ENCODE data around the gene HMCES. TPM values are rescaled to one million over a fixed set of nuclear protein-coding genes. Genes with fewer than 3 reads are reported as not detected.

The HMCES gene
- total RNA-seq, 1 experiment from 2014 or later: 83.6 TPM

DNA sequence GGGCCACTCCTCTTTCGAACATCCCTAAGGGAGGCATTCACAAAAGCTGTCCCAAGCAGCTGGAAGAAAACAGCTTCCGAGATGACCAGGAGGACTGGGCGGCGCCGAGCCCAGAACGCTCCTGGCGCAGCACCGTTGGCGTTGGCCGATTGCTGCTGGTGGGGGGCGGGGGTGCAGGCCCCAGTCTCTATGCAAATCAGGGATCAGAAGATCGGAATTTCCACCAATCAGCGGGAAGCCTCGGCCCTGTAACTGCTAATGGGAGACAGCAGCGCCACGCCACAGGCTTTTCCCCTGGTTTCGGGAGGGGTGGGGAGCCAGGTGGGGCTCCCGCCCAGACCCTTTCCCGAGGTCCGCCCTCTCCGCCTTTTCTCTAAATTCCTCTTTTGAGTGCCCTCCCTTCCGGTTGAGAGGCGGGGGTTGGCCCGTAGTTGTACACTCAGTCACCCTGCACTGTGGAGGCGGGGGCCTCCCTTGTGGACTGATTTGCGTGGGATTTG is 27.0 kb downstream of the HMCES start:
- intact Hi-C loops (cut with micrococcal nuclease; ENCODE audit: unreplicated experiment): no loop called here

DNA sequence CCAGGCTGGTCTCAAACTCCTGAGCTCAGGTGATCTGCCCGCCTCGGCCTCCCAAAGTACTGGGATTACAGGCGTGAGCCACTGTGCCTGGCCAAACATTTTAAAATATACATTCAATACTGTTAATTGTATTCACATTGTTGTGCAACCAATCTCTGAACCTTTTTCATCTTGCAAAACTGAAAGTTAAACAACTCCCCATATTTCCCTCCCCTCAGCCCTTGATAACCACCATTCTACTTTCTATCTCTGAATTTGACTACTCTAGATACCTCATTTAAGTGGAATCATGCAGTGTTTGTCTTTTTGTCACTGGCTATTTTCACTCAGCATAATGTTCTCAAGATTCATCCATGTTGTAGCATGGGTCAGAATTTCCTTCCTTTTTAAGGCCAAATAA is 30.0 kb downstream of the HMCES start:
- H3K27ac Mint-ChIP-seq (ENCODE audit: unreplicated experiment): no peak overlapping the region
- H3K4me1 Mint-ChIP-seq (ENCODE audit: low read depth, unreplicated experiment): peaks cover 2% of the 10 kb centered on the region
- peaks cover 19% of the 10 kb centered on the region for H3K36me3 Mint-ChIP-seq (ENCODE audit: insufficient read depth, unreplicated experiment)
- H3K4me3 Mint-ChIP-seq (ENCODE audit: low read depth, unreplicated experiment): no peak overlapping the region
- no peak for DNase-seq
- H3K27me3 Mint-ChIP-seq (ENCODE audit: unreplicated experiment): no peaks in the 10 kb centered on the region
- TF ChIP-seq, protein P1, sequence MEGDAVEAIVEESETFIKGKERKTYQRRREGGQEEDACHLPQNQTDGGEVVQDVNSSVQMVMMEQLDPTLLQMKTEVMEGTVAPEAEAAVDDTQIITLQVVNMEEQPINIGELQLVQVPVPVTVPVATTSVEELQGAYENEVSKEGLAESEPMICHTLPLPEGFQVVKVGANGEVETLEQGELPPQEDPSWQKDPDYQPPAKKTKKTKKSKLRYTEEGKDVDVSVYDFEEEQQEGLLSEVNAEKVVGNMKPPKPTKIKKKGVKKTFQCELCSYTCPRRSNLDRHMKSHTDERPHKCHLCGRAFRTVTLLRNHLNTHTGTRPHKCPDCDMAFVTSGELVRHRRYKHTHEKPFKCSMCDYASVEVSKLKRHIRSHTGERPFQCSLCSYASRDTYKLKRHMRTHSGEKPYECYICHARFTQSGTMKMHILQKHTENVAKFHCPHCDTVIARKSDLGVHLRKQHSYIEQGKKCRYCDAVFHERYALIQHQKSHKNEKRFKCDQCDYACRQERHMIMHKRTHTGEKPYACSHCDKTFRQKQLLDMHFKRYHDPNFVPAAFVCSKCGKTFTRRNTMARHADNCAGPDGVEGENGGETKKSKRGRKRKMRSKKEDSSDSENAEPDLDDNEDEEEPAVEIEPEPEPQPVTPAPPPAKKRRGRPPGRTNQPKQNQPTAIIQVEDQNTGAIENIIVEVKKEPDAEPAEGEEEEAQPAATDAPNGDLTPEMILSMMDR (IDR thresholded peaks at IDR 0.05; ENCODE audit: unreplicated experiment): no peak
- CTCF ChIA-PET: no interaction called here
- no TSS peak for BruUV-seq (replicated peaks)
- intact Hi-C loops (cut with micrococcal nuclease; ENCODE audit: unreplicated experiment): no loop called here
- no peaks in the 10 kb centered on the region for H3K9me3 Mint-ChIP-seq (ENCODE audit: low read depth, unreplicated experiment)

More for the DNA sequence above, 27.0 kb downstream of the HMCES start:
- H3K9me3 Mint-ChIP-seq (ENCODE audit: low read depth, unreplicated experiment): no peaks in the 10 kb centered on the region
- CTCF ChIA-PET: interaction anchor here (0.7 kb wide), 2 partner anchors 23 to 77 kb away, joined by 3 to 5 read pairs; no protein-coding TSS in a partner anchor
- TF ChIP-seq, protein P1 (IDR thresholded peaks at IDR 0.05; ENCODE audit: unreplicated experiment): no peak
- H3K27me3 Mint-ChIP-seq (ENCODE audit: unreplicated experiment): no peaks in the 10 kb centered on the region
- H3K4me1 Mint-ChIP-seq (ENCODE audit: low read depth, unreplicated experiment): no peaks in the 10 kb centered on the region
- BruUV-seq (replicated peaks): no TSS peak
- peaks cover 20% of the 10 kb centered on the region for H3K36me3 Mint-ChIP-seq (ENCODE audit: insufficient read depth, unreplicated experiment)
- H3K4me3 Mint-ChIP-seq (ENCODE audit: low read depth, unreplicated experiment): no peak overlapping the region
- DNase-seq: no peak
- no peak overlapping the region for H3K27ac Mint-ChIP-seq (ENCODE audit: unreplicated experiment)

DNA sequence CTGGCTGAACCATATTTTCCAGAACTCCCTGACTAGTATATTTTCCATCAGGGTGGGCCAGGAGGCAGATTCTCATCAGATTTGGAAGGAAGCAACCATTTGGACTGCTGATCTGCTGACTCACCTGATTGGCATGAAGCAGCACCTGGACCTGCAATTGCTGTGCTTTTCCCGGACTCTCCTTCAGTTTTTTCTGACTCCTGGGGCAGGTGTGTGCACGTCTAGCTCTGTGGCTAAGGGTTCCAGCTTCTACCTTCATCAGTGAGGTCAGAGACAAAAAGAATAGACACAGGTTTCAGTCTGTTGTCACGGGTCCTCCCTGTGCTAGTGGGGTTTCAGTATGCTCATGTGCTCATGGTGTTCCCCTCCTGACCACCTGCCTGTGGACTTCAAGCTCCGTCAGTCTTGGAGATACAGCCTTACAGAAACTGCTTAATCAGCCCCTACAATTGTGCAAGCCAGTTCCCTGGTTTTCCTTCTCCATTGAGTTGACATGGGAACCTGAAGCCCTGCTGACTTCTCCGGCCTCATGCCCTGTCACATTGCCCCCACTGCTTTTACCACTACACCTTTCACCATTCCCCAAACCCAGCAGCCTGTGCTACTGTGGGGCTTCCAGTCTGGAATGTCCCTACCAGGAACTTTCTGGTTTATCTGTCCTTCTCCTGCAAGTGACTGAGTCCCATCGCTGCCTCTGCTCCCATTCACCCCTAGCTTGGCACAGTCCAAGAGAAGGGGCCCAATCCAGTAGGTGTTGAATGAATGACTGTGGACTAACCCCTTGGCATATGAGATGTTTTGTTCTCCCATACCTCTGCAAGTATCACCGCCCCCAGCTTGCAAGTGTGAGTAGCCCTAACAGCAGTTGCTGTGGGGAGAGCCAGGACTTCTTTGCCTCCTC is 31.7 kb downstream of the HMCES start:
- Mint-ChIP-seq H3K4me3 (ENCODE audit: low read depth, unreplicated experiment) (no peak overlapping the region), H3K4me1 (ENCODE audit: low read depth, unreplicated experiment) (peaks cover 11% of the 10 kb centered on the region), H3K27me3 (ENCODE audit: unreplicated experiment) (no peaks in the 10 kb centered on the region), H3K9me3 (ENCODE audit: low read depth, unreplicated experiment) (no peaks in the 10 kb centered on the region), H3K36me3 (ENCODE audit: insufficient read depth, unreplicated experiment) (peaks cover 30% of the 10 kb centered on the region), H3K27ac (ENCODE audit: unreplicated experiment) (no peak overlapping the region)
- BruUV-seq (replicated peaks): no TSS peak
- CTCF ChIA-PET: interaction anchor here (0.6 kb wide), 1 partner anchor 936 kb away, joined by 3 read pairs; no protein-coding TSS in a partner anchor
- TF ChIP-seq, protein P1 (IDR thresholded peaks at IDR 0.05; ENCODE audit: unreplicated experiment): no peak
- intact Hi-C loops (cut with micrococcal nuclease; ENCODE audit: unreplicated experiment): no loop called here
- peak; percentile 29 for DNase-seq

DNA sequence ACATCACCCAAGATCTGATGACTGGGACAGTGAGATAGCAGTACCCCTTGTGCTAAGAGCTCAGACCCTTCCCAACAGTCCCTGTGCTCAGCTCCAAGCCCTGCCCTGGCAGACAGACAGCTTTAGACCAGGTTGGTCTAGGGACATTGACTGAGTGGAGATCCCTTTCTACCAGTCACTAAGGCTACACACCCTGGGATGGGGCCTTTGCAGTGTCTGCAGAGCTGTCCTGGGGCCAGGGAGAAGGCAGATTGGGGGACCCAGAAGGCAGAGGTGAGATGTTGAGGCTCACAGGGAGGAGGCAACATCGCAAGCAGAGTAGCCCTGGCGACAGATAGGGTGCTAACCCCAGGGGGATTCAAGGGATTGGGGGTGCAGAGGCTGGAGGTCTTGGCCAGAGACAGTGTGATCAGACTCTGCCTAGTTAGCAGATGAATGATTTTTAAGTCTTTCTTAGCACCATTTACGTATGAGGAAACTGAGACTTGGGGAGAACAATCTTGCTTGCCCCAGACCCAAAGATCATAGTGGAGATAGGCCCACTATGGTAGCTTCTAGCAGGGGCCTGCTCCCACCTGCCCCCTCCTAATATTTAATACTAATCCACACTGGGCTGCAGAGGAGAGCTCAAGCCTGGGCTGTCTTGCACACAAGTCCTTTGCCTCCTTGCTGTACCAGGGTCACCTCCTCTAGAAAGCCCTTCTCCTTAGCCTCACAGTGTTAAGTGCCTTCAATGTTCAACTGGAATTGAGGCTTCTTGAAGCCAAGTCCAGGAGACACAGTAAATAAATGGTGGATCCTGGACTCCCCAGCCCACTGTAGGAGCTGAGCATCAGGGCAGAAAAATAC is 32.6 kb downstream of the HMCES start:
- intact Hi-C loops (cut with micrococcal nuclease; ENCODE audit: unreplicated experiment): no loop called here
- BruUV-seq (replicated peaks): no TSS peak
- no peaks in the 10 kb centered on the region for H3K9me3 Mint-ChIP-seq (ENCODE audit: low read depth, unreplicated experiment)
- H3K36me3 Mint-ChIP-seq (ENCODE audit: insufficient read depth, unreplicated experiment): peaks cover 39% of the 10 kb centered on the region
- H3K4me3 Mint-ChIP-seq (ENCODE audit: low read depth, unreplicated experiment): no peak overlapping the region
- no peak for DNase-seq
- no peaks in the 10 kb centered on the region for H3K27me3 Mint-ChIP-seq (ENCODE audit: unreplicated experiment)
- no peak overlapping the region for H3K27ac Mint-ChIP-seq (ENCODE audit: unreplicated experiment)
- TF ChIP-seq, protein P1 (IDR thresholded peaks at IDR 0.05; ENCODE audit: unreplicated experiment): no peak
- CTCF ChIA-PET: interaction anchor here (0.6 kb wide), 1 partner anchor 937 kb away, joined by 3 read pairs; no protein-coding TSS in a partner anchor
- peaks cover 11% of the 10 kb centered on the region for H3K4me1 Mint-ChIP-seq (ENCODE audit: low read depth, unreplicated experiment)
